CD4-positive, CD25-positive, alpha-beta regulatory T cell (primary cell): ENCODE results near the gene FCRLA. TPM values are rescaled to one million over a fixed set of nuclear protein-coding genes. Genes with fewer than 3 reads are reported as not detected.

ENCODE experiments used
- ATAC-seq, 2 donors: fragments of 150-1000 bp; cut with Tn5 transposase; one replicate each; pipeline ENCODE4 v1.10.0; 2021; ENCODE audit warnings: low read depth in 2 of 2, moderate number of reproducible peaks in 2 of 2, moderate library complexity in 1 of 2
- DNase-seq, 3 donors: peaks; one replicate each; pipeline versions ENCODE4 v3.0.0 to v3.0.0-alpha.2; 2012 to 2022; ENCODE audit warnings: mixed read lengths in 1 of 3
- H3K27ac ChIP-seq: one replicate; pipeline ENCODE4 v1.7.0; 2013; ENCODE audit warnings: mild to moderate bottlenecking, low read length; ENCODE audit not compliant: insufficient read depth, poor library complexity, severe bottlenecking
- H3K27me3 ChIP-seq: one replicate; pipeline ENCODE4 v1.7.0; 2013; ENCODE audit warnings: low read length; ENCODE audit not compliant: control insufficient read depth, insufficient read depth
- H3K36me3 ChIP-seq: one replicate; pipeline ENCODE4 v1.7.0; 2013; ENCODE audit warnings: mild to moderate bottlenecking, low read length, moderate library complexity; ENCODE audit not compliant: control insufficient read depth, insufficient read depth
- H3K4me1 ChIP-seq: 2 replicates; pipeline ENCODE4 v1.7.0; 2013; ENCODE audit warnings: mild to moderate bottlenecking, low read length; ENCODE audit not compliant: insufficient read depth, control insufficient read depth, poor library complexity, severe bottlenecking
- H3K4me3 ChIP-seq: one replicate; pipeline ENCODE4 v1.7.0; 2013; ENCODE audit warnings: low read depth, mild to moderate bottlenecking, low read length, moderate library complexity
- H3K9me3 ChIP-seq, 2 experiments: 1 replicate in 1 of 2; 2 replicates in 1 of 2; pipeline ENCODE4 v1.7.0; 2013; ENCODE audit warnings: low read length in 2 of 2, mild to moderate bottlenecking in 1 of 2, moderate library complexity in 1 of 2; ENCODE audit not compliant: control insufficient read depth in 2 of 2
- H3K27ac Mint-ChIP-seq, 3 donors: one replicate each; pipeline ENCODE4 v1.8.0; 2020 to 2022; ENCODE audit warnings: mild to moderate bottlenecking in 3 of 3, mixed read lengths in 3 of 3, moderate library complexity in 2 of 3
- H3K27me3 Mint-ChIP-seq: one replicate; pipeline ENCODE4 v1.8.0; 2022; ENCODE audit warnings: mild to moderate bottlenecking, mixed read lengths
- H3K36me3 Mint-ChIP-seq: one replicate; pipeline ENCODE4 v1.8.0; 2020; ENCODE audit warnings: mixed read lengths
- H3K4me1 Mint-ChIP-seq, 4 donors: one replicate each; pipeline ENCODE4 v1.8.0; 2020 to 2022; ENCODE audit warnings: mixed read lengths in 4 of 4, mild to moderate bottlenecking in 1 of 4
- H3K4me3 Mint-ChIP-seq, 4 donors: one replicate each; pipeline ENCODE4 v1.8.0; 2020 to 2022; ENCODE audit warnings: mild to moderate bottlenecking in 4 of 4, mixed read lengths in 4 of 4, moderate library complexity in 3 of 4
- H3K9me3 Mint-ChIP-seq, 7 donors: one replicate each; pipeline ENCODE4 v1.8.0; 2020 to 2022; ENCODE audit warnings: mixed read lengths in 7 of 7, mild to moderate bottlenecking in 3 of 7, moderate library complexity in 2 of 7
- polyA plus RNA-seq, 4 donors: library from polyadenylated mRNA; unstranded; fragments of 300-500 nt; fragmentation: Illumina TruSeq; gene quantifications; one replicate each; pipeline ENCODE4 v1.2.3, GENCODE V29; 2021
- total RNA-seq: library from RNA; stranded (reverse); gene quantifications from one replicate; pipeline ENCODE4 v1.2.3, GENCODE V29; 2022

Gene FCRLA
- total and polyA plus RNA-seq, 5 donors from 2014 or later = 0.51 to 2.1 (median 0.51) TPM; not detected in 2

GRCh38 chr1:161707503-161707902, 474 bp downstream of the FCRLA start:
- no peaks in the 10 kb centered on the region for H3K9me3 Mint-ChIP-seq
- H3K4me3 Mint-ChIP-seq = no peak overlapping the region
- peaks cover 22% of the 10 kb centered on the region for H3K27me3 Mint-ChIP-seq
- H3K27ac Mint-ChIP-seq = no peak overlapping the region
- DNase-seq = no peak
- H3K4me1 Mint-ChIP-seq = no peaks in the 10 kb centered on the region
- ATAC-seq = no peak
- peaks cover 4% of the 10 kb centered on the region for H3K27me3 ChIP-seq
- H3K36me3 ChIP-seq = no peaks in the 10 kb centered on the region
- no peaks in the 10 kb centered on the region for H3K9me3 ChIP-seq
- H3K4me1 ChIP-seq = no peaks in the 10 kb centered on the region
- H3K27ac ChIP-seq = no peak overlapping the region
- no peaks in the 10 kb centered on the region for H3K36me3 Mint-ChIP-seq
- no peak overlapping the region for H3K4me3 ChIP-seq

- Mint-ChIP-seq H3K36me3 (no peaks in the 10 kb centered on the region), H3K27me3 (peaks cover 24% of the 10 kb centered on the region), H3K4me3 (no peak overlapping the region), H3K4me1 (no peaks in the 10 kb centered on the region), H3K27ac (no peak overlapping the region), H3K9me3 (no peaks in the 10 kb centered on the region)
- H3K27ac ChIP-seq = no peak overlapping the region
- H3K4me3 ChIP-seq = no peak overlapping the region
- no peaks in the 10 kb centered on the region for H3K4me1 ChIP-seq
- no peaks in the 10 kb centered on the region for H3K9me3 ChIP-seq
- H3K36me3 ChIP-seq = no peaks in the 10 kb centered on the region
- peaks cover 4% of the 10 kb centered on the region for H3K27me3 ChIP-seq
- no peak for DNase-seq
- no peak for ATAC-seq
Observed at GRCh38 chr1:161709373-161709772, 2.3 kb downstream of the FCRLA start.

- Mint-ChIP-seq H3K4me1 (no peaks in the 10 kb centered on the region), H3K36me3 (no peaks in the 10 kb centered on the region), H3K9me3 (no peaks in the 10 kb centered on the region), H3K4me3 (no peak overlapping the region), H3K27me3 (peaks cover 27% of the 10 kb centered on the region), H3K27ac (no peak overlapping the region)
- Histone ChIP-seq H3K4me1 (no peaks in the 10 kb centered on the region), H3K36me3 (no peaks in the 10 kb centered on the region), H3K4me3 (no peak overlapping the region), H3K27ac (no peak overlapping the region), H3K9me3 (no peaks in the 10 kb centered on the region), H3K27me3 (peaks cover 8% of the 10 kb centered on the region)
- ATAC-seq (no peak), DNase-seq (no peak)
Observed at GRCh38 chr1:161710560-161710959, 3.5 kb downstream of the FCRLA start.

GRCh38 chr1:161718559-161719324, 11.7 kb downstream of the FCRLA start:
- Mint-ChIP-seq H3K36me3 (no peaks in the 10 kb centered on the region), H3K4me3 (no peak overlapping the region), H3K4me1 (peaks cover 0 to 5% (median under 1%) of the 10 kb centered on the region in 4 donors), H3K27ac (no peak overlapping the region), H3K9me3 (peaks cover 0 to 2% (median 0%) of the 10 kb centered on the region in 7 donors), H3K27me3 (peaks cover 60% of the 10 kb centered on the region)
- Histone ChIP-seq H3K27ac (no peak overlapping the region), H3K4me3 (no peak overlapping the region), H3K9me3 (no peaks in the 10 kb centered on the region), H3K27me3 (peaks cover 12% of the 10 kb centered on the region), H3K36me3 (no peaks in the 10 kb centered on the region), H3K4me1 (no peaks in the 10 kb centered on the region)
- no peak for ATAC-seq
- DNase-seq = no peak

- H3K27ac ChIP-seq = no peak overlapping the region
- H3K36me3 ChIP-seq = no peaks in the 10 kb centered on the region
- no peak overlapping the region for H3K4me3 ChIP-seq
- Mint-ChIP-seq H3K36me3 (no peaks in the 10 kb centered on the region), H3K27me3 (peaks cover 66% of the 10 kb centered on the region), H3K27ac (no peak overlapping the region), H3K9me3 (peaks cover 0 to 2% (median 0%) of the 10 kb centered on the region in 7 donors), H3K4me1 (peaks cover 0 to 5% (median under 1%) of the 10 kb centered on the region in 4 donors), H3K4me3 (no peak overlapping the region)
- peaks cover 12% of the 10 kb centered on the region for H3K27me3 ChIP-seq
- no peaks in the 10 kb centered on the region for H3K4me1 ChIP-seq
- no peaks in the 10 kb centered on the region for H3K9me3 ChIP-seq
- DNase-seq (no peak), ATAC-seq (no peak)
Observed at GRCh38 chr1:161719325-161719611, 12.2 kb downstream of the FCRLA start.

GRCh38 chr1:161720422-161720821, 13.4 kb downstream of the FCRLA start:
- no peak overlapping the region for H3K4me3 Mint-ChIP-seq

GRCh38 chr1:161720956-161721737, 14.1 kb downstream of the FCRLA start, which contains the start of gene FCRLB:
Gene FCRLB, plus strand, starts transcription at chr1:161721544. Its CDS starts 1,129 bp downstream, at chr1:161722673.
- Histone ChIP-seq H3K4me1 (peaks cover 8% of the 10 kb centered on the region), H3K4me3 (no peak within 1 kb of the TSS), H3K9me3 (no peaks in the 10 kb centered on the region), H3K36me3 (no peaks in the 10 kb centered on the region), H3K27ac (no peak within 1 kb of the TSS), H3K27me3 (peaks cover 15% of the 10 kb centered on the region)
- no peak for DNase-seq
- Mint-ChIP-seq H3K4me1 (peaks cover 0 to 14% (median 9%) of the 10 kb centered on the region in 4 donors), H3K9me3 (peaks cover 0 to 4% (median 0%) of the 10 kb centered on the region in 7 donors), H3K4me3 (peak within 1 kb of the TSS in 1 of 4 donors; percentile 9), H3K27me3 (peaks cover 75% of the 10 kb centered on the region), H3K36me3 (no peaks in the 10 kb centered on the region), H3K27ac (no peak within 1 kb of the TSS)
- ATAC-seq = no peak

More at GRCh38 chr1:161720422-161720821, 13.4 kb downstream of the FCRLA start:
- Mint-ChIP-seq H3K36me3 (no peaks in the 10 kb centered on the region), H3K27me3 (peaks cover 70% of the 10 kb centered on the region), H3K9me3 (peaks cover 0 to 4% (median 0%) of the 10 kb centered on the region in 7 donors), H3K27ac (no peak overlapping the region), H3K4me1 (peaks cover 0 to 7% (median 3%) of the 10 kb centered on the region in 4 donors)
- DNase-seq = no peak
- H3K27ac ChIP-seq = no peak overlapping the region
- no peak for ATAC-seq
- peaks cover 15% of the 10 kb centered on the region for H3K27me3 ChIP-seq
- H3K4me3 ChIP-seq = no peak overlapping the region
- H3K36me3 ChIP-seq = no peaks in the 10 kb centered on the region
- H3K4me1 ChIP-seq = peaks cover under 1% of the 10 kb centered on the region
- no peaks in the 10 kb centered on the region for H3K9me3 ChIP-seq
